HUES48 (cell line): Measurements from ENCODE around the gene USP28.

ENCODE experiments used
- H3K27ac ChIP-seq: one replicate; pipeline ENCODE4 v1.7.0; 2013; ENCODE audit warnings: low read depth, low read length, inconsistent platforms
- H3K27me3 ChIP-seq: 2 replicates; pipeline ENCODE4 v1.6.1; 2013; ENCODE audit warnings: mild to moderate bottlenecking, low read length; ENCODE audit not compliant: control insufficient read depth, insufficient read depth
- H3K36me3 ChIP-seq: 2 replicates; pipeline ENCODE4 v1.6.1; 2013; ENCODE audit warnings: low read length; ENCODE audit not compliant: control insufficient read depth, insufficient read depth
- H3K4me1 ChIP-seq: 2 replicates; pipeline ENCODE4 v1.6.1; 2013; ENCODE audit warnings: mild to moderate bottlenecking, low read length; ENCODE audit not compliant: control insufficient read depth, insufficient read depth
- H3K4me3 ChIP-seq: 2 replicates; pipeline ENCODE4 v1.5.1; 2013; ENCODE audit warnings: mild to moderate bottlenecking, low read depth, low read length
- H3K9ac ChIP-seq: 2 replicates; pipeline ENCODE4 v1.6.1; 2013; ENCODE audit warnings: mild to moderate bottlenecking, low read depth, low read length, moderate library complexity
- H3K9me3 ChIP-seq: 2 replicates; pipeline ENCODE4 v1.6.1; 2013; ENCODE audit warnings: low read length; ENCODE audit not compliant: control insufficient read depth, insufficient read depth

Gene USP28

GRCh38 chr11:113876798-113877669 lies 1.7 kb upstream of the USP28 start:
- H3K9ac ChIP-seq = no peak overlapping the region
- H3K4me3 ChIP-seq = no peak overlapping the region
- peaks cover 11% of the 10 kb centered on the region for H3K36me3 ChIP-seq
- no peaks in the 10 kb centered on the region for H3K9me3 ChIP-seq
- H3K27me3 ChIP-seq = no peaks in the 10 kb centered on the region
- no peak overlapping the region for H3K27ac ChIP-seq
- peaks cover 16% of the 10 kb centered on the region for H3K4me1 ChIP-seq

GRCh38 chr11:113876074-113876797 lies 864 bp upstream of the USP28 start:
- Histone ChIP-seq H3K36me3 (peaks cover 19% of the 10 kb centered on the region), H3K4me1 (peaks cover 18% of the 10 kb centered on the region), H3K9me3 (no peaks in the 10 kb centered on the region), H3K4me3 (peak overlapping the region; percentile 82), H3K27ac (peak overlapping the region; percentile 93), H3K9ac (peak overlapping the region; percentile 90), H3K27me3 (no peaks in the 10 kb centered on the region)

GRCh38 chr11:113874581-113875233 lies 665 bp downstream of the USP28 start:
- Histone ChIP-seq H3K27me3 (no peaks in the 10 kb centered on the region), H3K27ac (peak overlapping the region; percentile 77), H3K4me3 (peak overlapping the region; percentile 91), H3K9me3 (no peaks in the 10 kb centered on the region), H3K9ac (peak overlapping the region; percentile 76), H3K36me3 (peaks cover 31% of the 10 kb centered on the region), H3K4me1 (peaks cover 24% of the 10 kb centered on the region)

GRCh38 chr11:113874096-113874495 lies 1.3 kb downstream of the USP28 start:
- Histone ChIP-seq H3K9me3 (no peaks in the 10 kb centered on the region), H3K27ac (no peak overlapping the region), H3K4me1 (peaks cover 24% of the 10 kb centered on the region)

GRCh38 chr11:113873236-113873626 lies 2.1 kb downstream of the USP28 start:
- peak overlapping the region; percentile 9 for H3K27ac ChIP-seq
- no peak overlapping the region for H3K9ac ChIP-seq
- no peaks in the 10 kb centered on the region for H3K9me3 ChIP-seq
- peak overlapping the region; percentile 91 for H3K4me3 ChIP-seq
- no peaks in the 10 kb centered on the region for H3K27me3 ChIP-seq
- peaks cover 24% of the 10 kb centered on the region for H3K4me1 ChIP-seq
- peaks cover 46% of the 10 kb centered on the region for H3K36me3 ChIP-seq

More at GRCh38 chr11:113874096-113874495, 1.3 kb downstream of the USP28 start:
- Histone ChIP-seq H3K27me3 (no peaks in the 10 kb centered on the region), H3K4me3 (peak overlapping the region; percentile 91), H3K9ac (peak overlapping the region; percentile 76), H3K36me3 (peaks cover 37% of the 10 kb centered on the region)

GRCh38 chr11:113871336-113871735 lies 4.0 kb downstream of the USP28 start:
- Histone ChIP-seq H3K4me3 (no peak overlapping the region), H3K9ac (no peak overlapping the region), H3K36me3 (peaks cover 64% of the 10 kb centered on the region), H3K9me3 (no peaks in the 10 kb centered on the region), H3K27ac (no peak overlapping the region), H3K4me1 (peaks cover 24% of the 10 kb centered on the region), H3K27me3 (no peaks in the 10 kb centered on the region)

- peaks cover 82% of the 10 kb centered on the region for H3K36me3 ChIP-seq
Observed at GRCh38 chr11:113867843-113868503, 7.4 kb downstream of the USP28 start.

GRCh38 chr11:113865873-113866272 lies 9.5 kb downstream of the USP28 start:
- Histone ChIP-seq H3K36me3 (peaks cover 61% of the 10 kb centered on the region), H3K9me3 (no peaks in the 10 kb centered on the region), H3K4me3 (no peak overlapping the region), H3K27me3 (no peaks in the 10 kb centered on the region), H3K9ac (no peak overlapping the region), H3K27ac (no peak overlapping the region), H3K4me1 (peaks cover 21% of the 10 kb centered on the region)

More at GRCh38 chr11:113867843-113868503, 7.4 kb downstream of the USP28 start:
- Histone ChIP-seq H3K27ac (no peak overlapping the region), H3K4me1 (peaks cover 16% of the 10 kb centered on the region), H3K27me3 (no peaks in the 10 kb centered on the region), H3K4me3 (no peak overlapping the region), H3K9me3 (no peaks in the 10 kb centered on the region), H3K9ac (no peak overlapping the region)

GRCh38 chr11:113864410-113864809 lies 11.0 kb downstream of the USP28 start:
- Histone ChIP-seq H3K4me3 (no peak overlapping the region), H3K27ac (no peak overlapping the region), H3K4me1 (peaks cover 29% of the 10 kb centered on the region), H3K27me3 (no peaks in the 10 kb centered on the region), H3K36me3 (peaks cover 50% of the 10 kb centered on the region), H3K9me3 (no peaks in the 10 kb centered on the region), H3K9ac (no peak overlapping the region)

- Histone ChIP-seq H3K4me1 (peaks cover 45% of the 10 kb centered on the region), H3K27me3 (no peaks in the 10 kb centered on the region), H3K27ac (peak overlapping the region; percentile 67), H3K36me3 (peaks cover 31% of the 10 kb centered on the region), H3K9me3 (no peaks in the 10 kb centered on the region), H3K9ac (peak overlapping the region; percentile 3; the same call in 1 of the 2 replicates), H3K4me3 (no peak overlapping the region)
Observed at GRCh38 chr11:113862435-113862834, 12.9 kb downstream of the USP28 start.
